Forelimb muscle (tissue), 1 donor: ENCODE measurements around the gene EVI2A. TPM values are rescaled to one million over a fixed set of nuclear protein-coding genes. Genes with fewer than 3 reads are reported as not detected.

ENCODE experiments used
- DNase-seq: peaks from one replicate; pipeline ENCODE4 v3.0.0-alpha.2; 2013; ENCODE audit warnings: low read depth
- polyA plus RNA-seq: library from polyadenylated mRNA; unstranded; fragments of 120-200 nt; gene quantifications from one replicate; pipeline ENCODE4 v1.2.1, GENCODE V29; 2013; ENCODE audit not compliant: insufficient read length

The EVI2A gene
- polyA plus RNA-seq, 1 donor, result 1.9 TPM

GRCh38 chr17:31273516-31273915 lies 47.9 kb downstream of the EVI2A start:
- DNase-seq, result peak; percentile 14

- no peak for DNase-seq
Observed at GRCh38 chr17:31272803-31273202, 48.6 kb downstream of the EVI2A start.

DNA sequence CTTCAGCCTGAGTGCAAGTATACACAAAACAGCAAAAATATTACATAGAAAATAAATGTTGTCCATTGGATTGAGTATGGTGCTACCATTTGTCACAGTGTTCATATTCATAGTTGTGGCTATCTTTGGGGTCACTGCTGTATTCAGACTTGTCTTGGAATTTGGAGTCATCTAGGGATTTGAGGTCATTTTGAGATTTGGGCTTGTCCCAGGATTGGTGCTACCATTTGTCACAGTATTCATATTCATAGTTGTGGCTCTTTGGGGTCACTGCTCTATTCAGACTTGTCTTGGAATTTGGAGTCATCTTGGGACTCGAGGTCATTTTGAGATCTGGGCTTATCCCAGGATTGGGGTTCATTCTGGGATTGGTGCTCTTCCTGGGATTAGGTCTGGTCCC lies 49.2 kb downstream of the EVI2A start:
- no peak for DNase-seq

GRCh38 chr17:31269578-31269983 lies 51.8 kb downstream of the EVI2A start:
- peak; percentile 28 for DNase-seq

GRCh38 chr17:31269036-31269577 lies 52.3 kb downstream of the EVI2A start:
- DNase-seq, result no peak

Other genes starting within 250 kb of the EVI2A start
- 19.3 TPM for gene NF1, start 226.6 kb downstream of the EVI2A start, polyA plus RNA-seq
- gene OMG, start 24.4 kb downstream of the EVI2A start, polyA plus RNA-seq, result 0.28 TPM
- 2.2 TPM for gene EVI2B, start 7.6 kb downstream of the EVI2A start, polyA plus RNA-seq
- 0.46 TPM for gene RAB11FIP4, start 70.1 kb upstream of the EVI2A start, polyA plus RNA-seq